Medulla oblongata (tissue), 1 donor: ENCODE measurements around the gene NPL.
A peak's percentile ranks its signal among the peaks of the same experiment; 100 is the strongest.

Experiments
- DNase-seq: peaks from one replicate; pipeline ENCODE4 v3.0.0-alpha.2; 2015; ENCODE audit errors: extremely low spot score

NPL gene

GRCh38 chr1:182816863-182817262 is 27.3 kb downstream of the NPL start:
- DNase-seq: no peak

DNA sequence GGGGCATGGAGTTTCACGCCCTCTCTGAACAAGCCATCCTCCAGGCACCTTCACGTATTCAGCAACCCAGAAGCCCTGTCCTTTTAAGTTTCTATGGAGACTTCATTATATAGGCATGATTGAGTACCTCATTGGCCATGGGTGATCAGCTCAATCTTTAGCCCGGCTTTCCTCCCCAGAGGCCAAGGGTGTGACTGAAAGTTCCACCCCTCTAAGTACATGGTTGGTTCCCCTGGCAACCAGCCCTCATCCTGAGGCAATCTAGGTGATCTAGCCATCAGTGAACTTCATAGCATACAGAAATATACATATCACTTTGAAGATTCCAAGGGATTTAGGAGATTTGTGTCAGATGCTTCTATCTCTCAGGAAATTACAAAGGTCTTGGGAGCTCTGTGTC is 28.2 kb downstream of the NPL start:
- no peak for DNase-seq

GRCh38 chr1:182823220-182823619 is 33.6 kb downstream of the NPL start:
- no peak for DNase-seq

DNA sequence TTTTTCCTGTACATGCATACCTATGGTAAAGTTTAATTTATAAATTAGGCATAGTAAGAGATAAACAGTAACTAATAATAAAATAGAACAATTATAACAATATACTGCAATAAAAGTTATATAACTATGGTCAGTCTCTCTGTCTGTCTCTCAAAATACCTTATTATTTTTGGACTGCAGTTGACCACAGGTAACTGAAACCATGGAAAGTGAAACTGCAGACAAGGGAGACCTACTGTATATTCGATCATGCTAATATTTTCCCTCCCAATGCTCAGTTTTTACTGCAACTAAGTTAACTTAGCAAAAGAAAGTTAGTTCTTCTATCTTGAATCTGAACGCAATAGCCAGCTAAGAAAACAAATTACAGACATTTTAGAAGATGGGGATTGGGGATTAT is 37.3 kb downstream of the NPL start:
- no peak for DNase-seq

DNA sequence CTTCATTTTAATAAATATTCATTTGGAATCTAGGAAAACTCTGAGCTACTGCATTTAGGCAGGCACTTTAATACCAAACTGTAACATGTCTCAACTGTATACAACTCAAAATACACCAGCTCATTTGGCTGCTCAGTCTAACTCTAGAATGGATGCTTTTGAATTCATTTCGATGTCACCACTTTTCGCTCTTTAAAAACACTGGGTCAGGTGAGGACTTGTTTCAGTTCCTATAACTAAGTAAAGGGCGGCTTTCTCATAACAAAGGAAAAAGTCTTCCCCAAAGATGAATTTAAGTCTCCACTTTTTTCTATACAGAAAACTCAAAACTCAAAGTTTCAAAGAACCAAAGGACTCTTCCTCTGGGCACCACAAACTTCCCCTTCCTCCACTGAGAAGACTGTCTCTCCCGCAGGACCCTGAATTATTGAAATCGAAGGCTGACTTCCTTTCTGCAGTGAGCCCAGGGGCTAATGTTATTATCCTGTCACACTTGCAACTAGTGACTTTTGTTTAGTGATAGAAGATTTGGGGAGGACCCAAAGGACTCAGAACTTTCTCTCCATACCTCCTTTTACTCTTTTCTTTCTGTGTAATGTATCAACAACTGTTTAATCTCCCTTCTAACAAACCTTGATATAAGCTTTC is 39.8 kb downstream of the NPL start:
- peak; percentile 13 for DNase-seq

GRCh38 chr1:182833271-182833670 is 43.7 kb downstream of the NPL start:
- DNase-seq: no peak

- DNase-seq: no peak
Observed at GRCh38 chr1:182834326-182834725, 44.8 kb downstream of the NPL start.

DNA sequence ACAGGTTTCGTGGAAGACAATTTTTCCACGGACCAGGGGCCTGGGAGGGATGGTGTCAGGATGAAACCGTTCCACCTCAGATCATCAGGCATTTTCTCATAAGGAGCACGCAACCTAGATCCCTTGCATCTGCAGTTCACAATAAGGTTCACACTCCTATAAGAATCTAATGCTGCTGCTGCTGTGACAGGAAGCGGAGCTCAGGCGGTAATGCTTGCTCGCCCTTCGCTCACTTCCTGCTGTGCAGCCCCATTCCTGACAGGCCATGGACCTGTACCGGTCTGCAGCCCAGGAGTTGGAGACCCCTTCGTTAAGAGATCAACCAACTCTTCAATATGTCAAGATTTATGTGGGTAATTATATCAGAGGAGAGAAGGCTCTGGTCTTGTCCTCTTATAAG is 46.2 kb downstream of the NPL start:
- no peak for DNase-seq

DNA sequence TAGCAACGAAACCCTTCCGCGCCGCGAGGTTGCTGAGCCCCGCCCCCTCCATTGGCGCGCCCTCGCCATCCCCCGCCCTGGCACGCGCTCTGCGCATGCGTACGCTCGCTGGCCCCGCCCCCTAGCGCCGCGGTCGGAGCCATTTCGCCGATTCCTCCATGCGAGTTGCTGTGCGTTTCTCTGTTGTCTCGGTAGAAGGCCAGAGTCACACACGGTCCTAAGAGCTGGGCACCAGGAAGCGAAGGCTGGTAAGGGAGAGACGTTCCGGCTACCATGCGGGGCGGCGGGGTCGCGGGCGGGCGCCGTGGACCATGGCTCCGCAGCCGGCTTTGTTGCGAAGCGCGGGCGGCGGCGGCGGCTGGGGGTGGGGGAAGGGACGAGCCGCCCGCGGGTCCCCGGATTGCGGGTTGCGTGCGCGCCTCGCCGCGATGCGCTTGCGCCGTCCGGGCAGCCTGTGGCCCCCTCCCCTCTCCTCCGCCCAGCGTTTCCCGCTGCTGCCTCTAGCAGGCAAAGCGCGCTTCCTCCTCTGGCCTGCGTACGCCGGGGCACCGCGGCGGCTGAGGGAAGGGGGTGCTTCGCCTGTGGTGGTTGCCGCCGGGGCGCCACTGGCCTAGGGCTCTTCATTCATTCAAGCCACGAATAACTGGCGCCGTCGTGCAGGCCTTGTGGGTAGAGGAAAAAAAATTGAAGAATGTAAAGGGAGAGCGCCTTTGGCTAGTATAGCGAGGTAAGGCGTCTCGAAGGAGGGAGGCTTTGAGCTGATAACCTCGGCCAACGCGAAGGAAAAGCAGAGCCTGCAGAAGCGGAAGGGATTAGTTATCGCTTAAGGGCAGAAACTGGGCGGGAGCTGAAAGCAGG is 49.9 kb downstream of the NPL start, which contains the start of gene DHX9:
Gene DHX9, plus strand, starts transcription at position 139 of the 858 bp plus-strand sequence. CDS start 3,220 bp downstream, outside the sequence.
- DNase-seq: peak; percentile 91

GRCh38 chr1:182841368-182841988 is 51.9 kb downstream of the NPL start:
- DNase-seq: peak; percentile 10

- no peak for DNase-seq
Observed at GRCh38 chr1:182842265-182842664, 52.7 kb downstream of the NPL start.

DNA sequence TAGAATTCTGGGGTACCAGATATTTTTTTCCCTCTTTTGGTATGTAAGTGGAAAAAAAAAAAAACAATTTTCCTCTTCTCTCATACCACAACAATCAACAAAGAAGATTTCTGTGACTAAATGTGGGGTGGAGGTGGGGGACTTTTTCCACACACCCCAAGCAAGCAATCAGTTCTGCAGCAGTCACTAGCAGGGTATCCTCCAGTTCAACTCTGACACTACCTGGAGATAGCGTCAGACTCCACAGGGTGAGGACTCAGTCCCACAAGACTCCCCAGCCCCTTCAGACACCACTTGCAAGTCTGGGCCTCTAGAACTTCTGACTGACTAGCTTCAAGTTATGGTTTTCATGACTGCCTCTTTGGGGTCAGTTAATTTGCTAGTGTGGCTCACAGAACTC is 55.8 kb downstream of the NPL start:
- DNase-seq: no peak

- no peak for DNase-seq
Observed at GRCh38 chr1:182845894-182846293, 56.3 kb downstream of the NPL start.

DNA sequence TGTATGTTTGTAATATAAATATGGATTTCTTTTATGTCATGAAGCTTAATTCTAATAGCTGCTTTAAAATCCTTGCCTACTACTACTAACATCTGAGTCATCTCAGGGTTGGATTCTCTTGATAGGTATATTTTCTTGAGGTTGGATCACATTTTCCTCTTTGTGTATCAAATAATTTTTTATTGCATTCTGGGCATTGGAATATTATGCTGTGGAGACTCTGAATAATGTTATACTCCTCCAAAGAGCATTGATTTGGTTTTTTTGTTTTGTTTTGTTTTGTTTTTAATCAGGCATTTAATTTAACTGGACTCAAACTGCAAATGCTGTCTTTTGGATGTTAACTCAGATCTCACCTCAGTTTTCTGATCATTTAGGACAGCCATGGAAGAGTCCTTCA is 57.5 kb downstream of the NPL start:
- no peak for DNase-seq

- DNase-seq: no peak
Observed at GRCh38 chr1:182848736-182849135, 59.2 kb downstream of the NPL start.

DNA sequence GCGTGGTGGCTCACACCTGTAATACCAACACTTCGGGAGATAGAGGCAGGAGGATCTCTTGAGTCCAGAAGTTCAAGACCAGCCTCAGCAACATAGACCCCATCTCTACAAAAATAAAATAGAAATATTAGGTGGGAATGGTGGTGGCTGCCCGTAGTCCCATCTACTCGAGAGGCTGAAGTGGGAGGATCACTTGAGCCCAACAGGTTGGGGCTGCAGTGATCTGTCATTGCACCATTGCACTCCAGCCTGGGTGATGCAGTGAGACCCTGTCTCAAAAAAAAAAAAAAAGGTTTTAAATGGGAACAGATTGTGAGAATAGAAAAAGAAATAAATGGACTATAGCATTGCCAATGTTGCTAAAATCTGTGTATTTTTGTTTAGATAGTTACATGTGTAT is 60.7 kb downstream of the NPL start:
- DNase-seq: no peak

- DNase-seq: no peak
Observed at GRCh38 chr1:182851825-182852224, 62.3 kb downstream of the NPL start.

- no peak for DNase-seq
Observed at GRCh38 chr1:182855911-182856310, 66.3 kb downstream of the NPL start.

GRCh38 chr1:182857212-182857611 is 67.6 kb downstream of the NPL start:
- no peak for DNase-seq

DNA sequence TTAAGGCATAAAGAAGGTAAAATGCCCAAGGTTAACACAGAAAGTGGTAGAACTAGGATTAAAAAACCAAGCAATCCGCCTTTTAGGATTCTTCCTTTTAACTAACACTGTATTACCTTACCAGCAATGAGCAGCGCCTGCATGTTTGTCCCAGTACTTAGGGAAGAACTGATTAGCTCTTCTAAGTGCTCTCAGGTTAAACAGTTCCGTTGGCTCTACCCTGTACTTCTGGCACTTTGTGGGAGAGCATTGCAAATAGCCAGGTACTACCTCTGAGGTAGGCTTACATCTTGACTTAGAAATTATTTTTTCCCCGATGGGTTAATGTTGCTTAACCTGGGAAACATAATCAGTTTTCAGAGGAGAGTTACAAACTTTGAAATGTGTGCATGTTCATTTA is 71.1 kb downstream of the NPL start:
- DNase-seq: no peak

DNA sequence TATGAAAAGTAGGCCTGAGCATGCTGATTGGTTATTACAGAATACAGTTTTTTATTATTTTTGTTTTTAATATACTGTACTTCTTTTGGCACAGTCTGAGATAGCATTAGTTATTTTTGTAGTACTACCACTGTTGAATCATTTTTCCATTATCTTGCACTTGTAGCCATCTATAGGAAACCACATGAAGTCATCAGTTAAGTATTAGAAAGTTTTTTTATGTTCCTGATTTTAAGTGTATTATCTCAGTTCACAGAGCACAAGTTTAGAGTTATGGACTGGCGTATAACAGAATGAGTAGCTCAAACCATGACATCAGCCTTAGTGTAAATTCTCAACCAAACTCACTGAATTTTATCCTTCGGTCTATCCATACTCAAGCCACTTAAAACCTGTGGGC is 72.4 kb downstream of the NPL start:
- DNase-seq: no peak

GRCh38 chr1:182862827-182863226 is 73.3 kb downstream of the NPL start:
- no peak for DNase-seq

- DNase-seq: no peak
Observed at GRCh38 chr1:182863940-182864339, 74.4 kb downstream of the NPL start.
